ENCODE data around the gene PACSIN1.

The PACSIN1 gene

DNA sequence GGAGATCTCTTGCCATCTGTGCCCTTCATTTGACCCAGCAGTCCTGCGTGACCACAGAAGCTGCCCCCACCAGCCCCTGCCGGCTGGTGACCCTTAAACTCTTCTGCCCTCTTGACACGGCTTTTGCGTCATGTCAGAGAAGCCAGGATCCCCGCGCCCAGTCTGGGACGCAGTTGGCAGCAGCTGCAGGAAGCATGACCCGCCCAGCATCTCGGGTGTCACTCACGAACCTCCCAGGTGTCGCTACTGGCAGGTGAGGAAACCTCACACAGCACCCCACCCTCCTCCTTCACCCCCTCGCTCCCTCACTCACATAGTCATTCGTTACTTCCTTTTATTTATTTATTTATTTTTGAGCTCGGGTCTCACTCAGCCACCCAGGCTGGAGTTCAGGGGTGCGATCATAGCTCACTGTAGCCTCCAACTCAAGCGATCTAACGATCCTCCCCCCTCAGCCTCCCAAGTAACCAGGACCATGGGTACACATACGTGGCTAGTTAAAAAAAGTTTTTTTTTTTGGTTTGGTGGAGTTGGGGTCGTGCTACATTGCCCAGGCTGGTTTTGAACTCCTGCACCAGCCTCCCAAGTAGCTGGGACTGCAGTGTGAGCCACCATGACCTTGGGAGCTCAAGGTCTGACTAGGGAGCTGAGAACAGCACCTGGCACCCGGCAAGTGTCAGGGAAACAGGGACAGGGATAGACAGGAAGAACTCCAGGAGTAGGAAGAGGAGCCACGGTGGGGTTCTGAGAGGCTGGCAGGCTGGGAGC is 104.4 kb downstream of the PACSIN1 start:
- H3K27ac ChIP-seq = no peak overlapping the region
- no peak overlapping the region for H3K4me3 ChIP-seq

DNA sequence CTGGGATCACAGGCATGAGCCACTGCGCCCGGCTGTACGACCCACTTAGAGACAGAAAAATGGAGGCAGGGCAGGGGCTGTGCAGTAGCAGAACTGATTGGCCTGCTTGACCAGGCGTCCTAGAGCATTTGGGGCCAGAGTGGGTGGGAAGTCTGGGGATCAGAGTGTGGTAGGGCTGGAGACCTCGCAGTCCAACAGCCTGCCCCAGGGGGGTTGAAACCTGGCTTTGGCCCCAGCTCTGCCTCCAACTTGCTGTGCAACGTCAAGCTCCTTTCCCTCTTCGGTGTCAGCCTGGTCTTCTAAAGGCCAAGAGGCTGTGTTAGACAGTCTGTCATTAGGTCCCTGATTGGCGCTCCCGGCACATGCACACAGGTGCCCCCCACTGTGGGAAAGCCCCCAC is 105.5 kb downstream of the PACSIN1 start:
- H3K4me3 ChIP-seq = no peak overlapping the region
- H3K27ac ChIP-seq = no peak overlapping the region

DNA sequence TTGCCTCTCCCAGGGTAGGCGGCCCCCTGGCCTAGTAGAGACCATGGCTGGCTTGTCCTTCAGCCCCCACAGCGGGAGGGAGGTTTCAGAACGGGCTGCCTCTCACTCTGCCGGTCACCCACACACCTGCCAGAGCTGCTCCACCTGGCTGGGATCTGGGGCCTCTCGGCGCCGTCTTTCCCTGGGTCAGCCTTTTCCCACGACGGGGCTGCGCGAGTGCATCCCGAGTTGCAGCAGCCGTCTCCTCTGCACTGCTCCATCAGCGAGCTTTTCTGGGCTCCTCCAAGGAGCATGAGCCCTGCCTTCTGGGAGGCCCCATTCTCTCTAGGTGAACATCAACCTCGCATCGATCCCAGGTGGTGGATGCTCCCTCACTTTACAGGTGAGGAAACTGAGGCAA is 106.1 kb downstream of the PACSIN1 start:
- Histone ChIP-seq H3K27ac (no peak overlapping the region), H3K4me3 (no peak overlapping the region)

DNA sequence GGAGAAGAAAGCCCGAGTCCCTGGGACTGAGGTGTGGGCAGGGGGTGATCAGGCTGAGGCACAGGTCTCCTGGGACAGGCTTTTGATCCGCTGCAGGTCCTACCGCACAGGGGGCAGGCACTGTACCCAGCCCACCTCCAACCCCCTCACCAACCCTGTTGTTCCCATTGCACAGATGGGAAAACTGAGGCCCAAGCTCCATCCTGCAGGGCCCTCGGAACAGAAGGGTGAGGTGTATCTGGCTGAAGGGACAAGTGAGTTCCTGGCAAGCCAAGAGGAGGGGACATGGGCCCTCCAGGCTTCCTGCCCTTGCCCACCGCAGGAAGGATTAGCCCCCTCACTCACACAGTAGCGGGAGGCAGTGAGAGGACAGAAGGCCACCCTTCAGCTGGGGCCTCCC is 106.7 kb downstream of the PACSIN1 start:
- Histone ChIP-seq H3K27ac (no peak overlapping the region), H3K4me3 (no peak overlapping the region)

DNA sequence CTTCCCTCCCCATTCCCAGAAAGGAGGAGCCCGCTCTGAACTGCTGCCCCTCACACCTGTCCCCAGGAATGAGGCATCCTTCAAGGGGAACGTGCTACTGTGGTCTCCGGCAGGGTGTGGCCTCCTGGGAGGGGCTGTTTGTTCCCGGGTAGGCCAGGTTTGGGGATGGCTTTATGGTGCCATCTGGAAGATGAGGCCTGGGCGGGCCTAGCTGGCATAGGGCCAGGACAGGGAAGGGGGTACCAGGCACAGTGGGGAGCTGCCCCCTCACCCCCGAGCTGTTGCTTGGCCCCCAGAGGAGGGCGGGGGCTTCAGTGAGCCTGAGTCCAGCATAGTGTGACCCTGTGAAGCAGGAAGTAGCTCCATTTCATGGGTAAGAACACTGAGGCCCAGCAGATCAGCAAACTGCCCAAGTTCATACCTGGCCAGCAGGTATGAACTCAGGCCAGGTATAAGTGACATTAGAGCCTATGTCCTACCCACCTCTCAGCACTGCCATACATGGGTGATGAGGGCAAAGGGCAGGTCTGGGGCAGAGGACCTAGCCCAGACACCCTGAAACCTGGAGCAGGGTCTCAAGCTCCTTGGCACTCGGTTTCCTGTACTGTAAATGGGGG is 107.8 kb downstream of the PACSIN1 start:
- no peak overlapping the region for H3K4me3 ChIP-seq
- no peak overlapping the region for H3K27ac ChIP-seq

DNA sequence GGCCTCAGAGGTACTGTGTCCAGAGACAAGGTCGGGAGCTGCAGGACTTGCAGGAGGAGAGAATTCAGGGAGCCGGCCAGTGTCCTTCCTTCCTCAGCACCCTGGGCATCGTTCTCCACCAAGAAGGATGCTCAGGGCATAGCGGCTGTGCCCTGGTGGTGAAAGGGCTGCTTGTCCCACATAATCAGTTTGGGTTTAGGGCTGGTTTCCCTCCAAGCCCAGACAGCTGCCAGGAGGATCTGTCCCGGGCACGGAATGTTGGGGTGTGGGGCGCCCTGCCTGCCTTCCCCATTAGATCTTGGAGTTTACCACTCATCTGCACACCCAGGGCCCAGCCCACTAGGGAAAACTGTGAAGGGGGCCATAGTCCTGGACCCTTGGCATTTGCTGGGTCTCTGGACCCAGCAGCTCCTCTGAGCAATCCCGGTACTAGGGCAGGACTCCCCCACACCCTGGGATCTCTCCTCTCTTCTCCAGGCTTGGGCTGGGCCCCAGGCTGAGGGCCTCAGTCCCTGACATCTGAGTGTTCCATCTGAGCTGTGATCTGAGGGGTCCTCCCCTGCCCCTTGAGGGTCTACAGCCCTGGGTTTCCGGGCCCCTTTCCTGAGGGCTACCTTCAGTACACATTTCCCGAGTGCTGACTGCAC is 108.9 kb downstream of the PACSIN1 start:
- Histone ChIP-seq H3K27ac (no peak overlapping the region), H3K4me3 (no peak overlapping the region)

DNA sequence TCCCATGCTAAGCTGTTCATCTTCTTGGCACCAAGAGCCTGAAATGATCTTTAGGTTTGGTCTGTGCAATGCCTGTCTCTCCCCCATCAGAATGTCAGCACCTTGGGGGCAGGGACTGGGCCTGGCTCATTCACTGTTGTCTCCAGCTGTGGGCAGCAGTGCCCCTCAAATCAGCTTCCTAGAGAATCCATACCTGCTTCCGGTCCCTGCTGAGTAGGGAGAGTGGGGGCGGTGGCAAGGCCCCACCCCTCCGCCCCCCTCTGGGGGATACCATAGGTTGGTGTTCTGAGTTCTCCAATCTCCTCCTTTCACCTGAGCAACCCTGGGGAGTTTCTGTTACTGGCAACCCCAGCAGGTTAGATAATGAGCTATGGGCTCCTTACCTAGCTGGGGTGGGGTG is 109.5 kb downstream of the PACSIN1 start:
- Histone ChIP-seq H3K27ac (no peak overlapping the region), H3K4me3 (no peak overlapping the region)

DNA sequence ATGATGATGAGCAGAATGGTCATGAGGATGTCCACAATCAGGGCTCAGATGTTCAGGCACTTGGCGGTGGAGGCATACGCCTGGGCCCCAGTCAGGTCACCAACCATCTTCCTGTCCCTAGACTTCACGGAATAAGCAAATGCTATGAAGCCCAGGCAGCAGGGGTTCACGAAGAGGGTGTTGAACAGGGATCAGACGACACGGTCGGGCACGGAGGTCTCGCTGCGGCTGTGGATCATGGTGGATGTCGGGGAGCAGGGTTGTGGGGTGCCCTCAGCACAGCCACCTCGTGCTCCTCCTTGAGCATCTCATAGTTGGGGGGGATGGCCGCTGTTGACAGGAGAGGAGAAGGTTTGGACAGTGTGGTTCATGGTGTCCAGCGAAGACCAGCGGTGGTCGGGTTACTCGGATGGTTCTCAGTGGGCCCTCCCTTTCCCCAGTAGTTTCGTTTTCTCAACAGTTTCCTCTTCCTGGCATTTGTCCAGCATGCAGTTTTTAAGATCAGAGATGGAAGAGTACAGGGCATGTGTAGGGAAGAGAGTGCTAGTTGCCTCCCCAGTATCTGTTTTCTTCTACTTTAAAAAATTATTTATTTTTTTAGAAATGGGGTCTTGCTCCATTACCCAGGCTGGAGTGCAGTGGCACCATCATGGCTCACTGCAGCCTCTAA is 110.5 kb downstream of the PACSIN1 start:
- Histone ChIP-seq H3K27ac (no peak overlapping the region), H3K4me3 (no peak overlapping the region)

DNA sequence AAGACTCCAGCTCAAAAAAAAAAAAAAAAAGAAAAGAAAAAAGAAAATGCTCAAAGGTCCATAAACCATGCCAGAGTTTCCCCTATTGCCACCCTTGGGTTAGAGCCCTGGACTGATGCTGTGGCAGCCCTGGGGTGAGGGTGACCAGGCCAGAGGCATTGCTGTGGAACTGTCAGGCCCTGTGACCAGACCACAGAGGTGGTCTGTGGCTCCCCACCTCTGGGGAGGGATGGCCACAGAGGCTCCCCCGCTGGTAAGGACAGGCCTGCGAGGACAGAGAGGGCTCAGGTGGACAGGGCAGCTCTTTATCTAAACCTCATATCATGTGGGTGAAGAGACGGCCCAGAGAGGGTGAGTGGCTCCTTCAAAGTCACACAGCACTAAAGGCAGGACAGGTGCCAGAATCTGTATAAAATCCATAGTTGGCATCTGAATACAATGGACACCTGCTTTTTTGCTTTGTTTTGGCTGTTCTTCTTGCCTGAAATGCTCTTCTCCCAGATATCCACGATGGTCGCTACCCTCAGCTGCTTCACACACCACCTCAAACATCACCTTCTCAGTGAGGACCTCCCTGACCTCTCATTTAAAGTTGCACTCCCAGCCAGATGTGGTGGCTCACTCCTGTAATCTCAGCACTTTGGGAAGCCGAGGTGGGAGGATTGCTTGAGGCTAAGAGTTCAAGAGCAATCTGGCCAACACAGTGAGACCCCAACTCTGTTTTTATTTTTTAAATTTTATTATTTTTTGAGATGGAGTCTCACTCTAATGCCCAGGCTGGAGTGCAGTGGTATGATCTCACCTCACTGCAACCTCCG is 112.8 kb downstream of the PACSIN1 start:
- Histone ChIP-seq H3K4me3 (no peak overlapping the region), H3K27ac (no peak overlapping the region)

DNA sequence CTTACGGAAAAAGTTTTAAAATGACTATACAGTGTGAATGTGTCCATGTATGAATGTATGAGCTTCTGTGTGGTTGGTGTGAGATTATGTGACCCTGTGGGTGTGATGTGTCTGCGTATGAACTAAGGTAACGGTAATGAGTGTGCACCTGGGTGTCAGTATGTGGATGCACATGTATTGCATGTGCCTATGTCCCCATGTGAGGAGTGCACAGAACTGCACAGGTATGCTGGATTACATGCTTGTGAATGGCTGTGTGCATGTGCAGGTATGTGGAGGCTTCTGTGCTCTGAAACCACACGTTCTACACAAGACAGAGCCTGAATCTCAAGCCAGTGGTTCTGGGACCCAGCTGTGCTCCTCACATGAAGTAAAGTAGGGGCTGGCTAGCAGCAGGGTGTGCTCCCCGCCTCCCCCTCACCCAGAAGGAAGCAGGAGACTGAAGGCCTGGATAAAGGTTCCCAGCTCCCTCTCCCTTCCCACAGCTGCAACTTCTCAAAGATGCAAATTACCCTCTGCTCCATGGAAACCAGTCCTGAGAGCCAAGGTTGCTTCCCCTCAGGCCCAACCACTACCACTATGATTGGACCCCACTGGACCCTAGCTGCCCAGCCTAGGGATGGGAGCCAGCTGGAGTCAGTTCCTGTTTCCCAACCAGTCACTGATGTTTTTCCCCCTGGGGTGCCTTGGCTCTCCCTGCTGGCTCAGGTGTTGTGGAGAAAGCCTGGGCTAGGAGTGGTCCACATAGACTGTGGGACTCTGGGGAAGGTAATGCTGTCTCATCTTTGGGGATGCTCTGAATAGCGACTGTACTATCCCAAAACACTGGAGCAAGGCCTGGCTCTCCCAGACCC is 115.1 kb downstream of the PACSIN1 start:
- no peak overlapping the region for H3K27ac ChIP-seq
- no peak overlapping the region for H3K4me3 ChIP-seq

DNA sequence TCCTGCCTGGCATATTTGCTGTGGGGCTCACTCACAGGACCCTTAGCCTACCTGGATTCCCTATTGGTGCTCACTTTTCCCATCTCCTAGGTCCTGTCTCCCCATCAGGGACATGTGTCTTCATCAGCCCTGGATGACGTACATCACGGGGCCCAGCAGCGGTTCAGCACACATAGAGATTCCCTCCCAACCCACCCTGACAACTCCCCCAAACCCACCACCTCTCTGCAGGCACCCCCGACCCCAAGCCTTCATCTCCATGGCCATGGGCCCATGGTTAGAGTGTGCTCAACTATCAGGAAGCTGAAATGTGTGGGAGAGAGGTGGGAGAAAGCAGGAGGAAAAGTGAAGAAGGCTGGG is 115.7 kb downstream of the PACSIN1 start:
- Histone ChIP-seq H3K4me3 (no peak overlapping the region), H3K27ac (no peak overlapping the region)

DNA sequence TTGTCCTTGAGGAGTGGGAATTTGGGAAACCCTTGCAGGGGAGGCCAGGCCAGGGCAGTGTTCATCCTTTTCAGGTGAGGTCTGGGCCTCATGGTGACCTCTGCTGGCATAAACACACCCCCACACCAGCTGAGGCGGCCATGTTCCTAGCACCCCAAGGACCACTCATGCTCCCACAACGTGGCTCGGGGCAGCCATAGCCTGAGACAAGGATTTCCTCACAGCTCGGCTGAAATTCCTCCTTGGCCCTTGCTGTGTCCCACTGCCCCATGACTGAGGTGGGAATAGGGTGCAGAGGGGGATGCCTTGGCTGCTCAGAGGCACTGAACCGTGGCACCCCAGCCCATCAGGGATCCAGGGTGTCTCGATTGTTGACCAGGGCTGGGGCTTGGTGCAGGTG is 117.6 kb downstream of the PACSIN1 start:
- Histone ChIP-seq H3K4me3 (no peak overlapping the region), H3K27ac (no peak overlapping the region)

DNA sequence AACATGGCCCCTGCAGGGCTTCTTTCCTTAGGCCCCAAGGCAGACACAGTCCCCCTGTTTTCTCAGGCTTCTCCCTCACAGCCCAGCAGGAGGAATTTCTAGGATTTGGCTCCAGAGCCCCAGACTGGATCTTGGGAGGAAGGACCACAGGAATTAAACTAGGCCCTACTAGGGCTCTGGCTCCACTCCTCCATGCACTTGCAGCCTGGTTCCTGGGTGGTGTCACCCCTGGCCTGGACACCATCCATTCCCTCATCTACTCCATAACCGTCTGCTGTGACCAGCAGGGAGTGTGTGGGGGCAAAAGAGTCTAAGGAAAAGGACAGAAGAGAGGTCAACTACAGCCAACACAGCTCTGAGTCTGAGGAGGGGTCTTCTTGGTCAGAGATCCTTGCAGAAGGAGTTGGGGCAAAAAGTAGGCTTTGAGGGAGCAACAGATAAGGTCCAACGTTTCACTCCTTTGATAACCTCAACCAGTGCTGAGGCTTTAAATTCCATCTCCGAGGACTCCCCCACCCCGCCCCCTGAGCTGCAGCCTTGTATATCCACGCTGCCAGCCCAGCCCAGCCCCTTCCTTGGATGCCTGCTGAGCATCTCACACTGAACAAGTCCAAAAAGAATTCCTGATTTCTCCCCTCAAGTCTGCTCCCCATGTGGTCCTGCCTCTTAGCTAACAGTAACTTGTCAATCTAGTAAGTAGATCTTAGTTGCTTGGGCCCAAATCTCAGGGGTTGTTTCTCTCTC is 118.2 kb downstream of the PACSIN1 start:
- no peak overlapping the region for H3K27ac ChIP-seq
- H3K4me3 ChIP-seq = no peak overlapping the region

DNA sequence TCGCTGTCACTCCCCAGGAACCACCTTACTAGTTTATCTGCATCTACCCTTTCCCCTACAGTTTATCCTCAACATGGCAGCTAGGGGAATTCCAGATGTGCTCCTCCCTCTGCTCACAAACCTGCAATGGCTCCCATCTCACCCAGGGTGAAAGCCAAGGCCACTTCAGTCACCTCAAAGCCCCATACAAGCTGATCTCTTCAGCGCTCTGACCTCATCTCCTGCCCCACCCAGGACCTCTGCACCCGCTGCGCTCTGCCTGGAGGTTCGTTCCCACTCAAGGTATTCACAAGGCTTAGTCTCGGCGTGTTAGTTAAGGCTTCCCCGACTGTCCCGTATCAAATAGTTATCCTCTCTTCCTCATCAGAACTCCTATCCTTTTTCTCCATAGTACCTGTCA is 118.8 kb downstream of the PACSIN1 start:
- Histone ChIP-seq H3K27ac (no peak overlapping the region), H3K4me3 (no peak overlapping the region)

Data from skin epidermis (tissue), 12 donors.